ENCODE results near the gene STAT4.

- TF ChIP-seq CTCF (IDR thresholded peaks at IDR 0.05) (no peak), EP300 (IDR thresholded peaks at IDR 0.05) (no peak), POLR2A (IDR thresholded peaks at IDR 0.05) (no peak)
Observed at GRCh38 chr2:191103774-191104173, 47.0 kb downstream of the STAT4 start.
